RWPE2 (cell line): Measurements from ENCODE around the gene GNA14.

Source experiments
- ATAC-seq: fragments of 200-7000 bp; cut with Tn5 transposase; 3 replicates; pipeline ENCODE4 v1.9.1; 2021; ENCODE audit warnings: low read depth
- DNase-seq: peaks from one replicate; pipeline ENCODE4 v3.0.0-alpha.2; 2020; ENCODE audit warnings: low spot score
- H3K27ac ChIP-seq: fragments of 450-650 bp; 2 replicates; pipeline ENCODE4 v1.5.1; 2017; ENCODE audit warnings: mild to moderate bottlenecking; ENCODE audit not compliant: poor library complexity, severe bottlenecking
- H3K27me3 ChIP-seq: fragments of 250-450 bp; sonication (Bioruptor Pico); 2 replicates; pipeline ENCODE4 v1.5.1; 2021; ENCODE audit warnings: mild to moderate bottlenecking, moderate library complexity; ENCODE audit not compliant: insufficient read depth, poor library complexity, severe bottlenecking
- H3K36me3 ChIP-seq: fragments of 250-450 bp; sonication (Bioruptor Pico); 2 replicates; pipeline ENCODE4 v1.5.1; 2020; ENCODE audit warnings: low read depth, mild to moderate bottlenecking, moderate library complexity
- H3K4me1 ChIP-seq: fragments of 250-450 bp; sonication (Bioruptor Pico); 2 replicates; pipeline ENCODE4 v1.5.1; 2021; ENCODE audit warnings: mild to moderate bottlenecking, moderate library complexity; ENCODE audit not compliant: insufficient read depth, poor library complexity, severe bottlenecking
- H3K4me3 ChIP-seq: fragments of 250-450 bp; sonication (Bioruptor Pico); 2 replicates; pipeline ENCODE4 v1.5.1; 2021; ENCODE audit warnings: mild to moderate bottlenecking, moderate library complexity; ENCODE audit not compliant: severe bottlenecking
- H3K9me3 ChIP-seq: fragments of 250-450 bp; sonication (Bioruptor Pico); 2 replicates; pipeline ENCODE4 v1.5.1; 2021; ENCODE audit warnings: mild to moderate bottlenecking, moderate library complexity; ENCODE audit not compliant: severe bottlenecking
- TF ChIP-seq, protein P1 (sequence below): fragments of 450-650 bp; IDR thresholded peaks from one replicate; pipeline ENCODE4 v1.5.1; 2017; ENCODE audit warnings: mild to moderate bottlenecking, moderate library complexity; ENCODE audit not compliant: poor library complexity, severe bottlenecking

GNA14 gene

DNA sequence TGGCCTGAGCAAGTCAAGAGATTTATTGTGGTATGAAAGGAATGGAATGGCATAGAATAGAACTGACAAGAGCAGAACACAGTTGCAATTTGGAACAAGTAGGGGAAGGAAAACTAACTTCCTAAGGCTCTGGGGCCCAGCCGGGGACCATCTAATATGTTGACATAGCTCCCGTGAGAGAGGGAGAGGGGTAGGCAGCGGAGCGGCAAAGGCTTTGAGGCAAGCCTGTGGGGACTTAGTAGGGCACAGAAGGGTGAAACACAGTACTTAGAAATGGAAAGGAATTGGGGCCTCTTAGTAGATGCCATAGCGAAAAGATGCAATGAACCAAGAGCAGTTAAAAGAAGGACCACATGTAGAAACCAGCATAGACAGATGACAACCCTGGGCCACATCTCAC, 11.8 kb upstream of the GNA14 start:
- Histone ChIP-seq H3K4me1 (no peaks in the 10 kb centered on the region), H3K27ac (no peak overlapping the region), H3K36me3 (no peaks in the 10 kb centered on the region), H3K4me3 (no peak overlapping the region), H3K27me3 (no peaks in the 10 kb centered on the region), H3K9me3 (no peaks in the 10 kb centered on the region)
- no peak for DNase-seq
- TF ChIP-seq, protein P1, sequence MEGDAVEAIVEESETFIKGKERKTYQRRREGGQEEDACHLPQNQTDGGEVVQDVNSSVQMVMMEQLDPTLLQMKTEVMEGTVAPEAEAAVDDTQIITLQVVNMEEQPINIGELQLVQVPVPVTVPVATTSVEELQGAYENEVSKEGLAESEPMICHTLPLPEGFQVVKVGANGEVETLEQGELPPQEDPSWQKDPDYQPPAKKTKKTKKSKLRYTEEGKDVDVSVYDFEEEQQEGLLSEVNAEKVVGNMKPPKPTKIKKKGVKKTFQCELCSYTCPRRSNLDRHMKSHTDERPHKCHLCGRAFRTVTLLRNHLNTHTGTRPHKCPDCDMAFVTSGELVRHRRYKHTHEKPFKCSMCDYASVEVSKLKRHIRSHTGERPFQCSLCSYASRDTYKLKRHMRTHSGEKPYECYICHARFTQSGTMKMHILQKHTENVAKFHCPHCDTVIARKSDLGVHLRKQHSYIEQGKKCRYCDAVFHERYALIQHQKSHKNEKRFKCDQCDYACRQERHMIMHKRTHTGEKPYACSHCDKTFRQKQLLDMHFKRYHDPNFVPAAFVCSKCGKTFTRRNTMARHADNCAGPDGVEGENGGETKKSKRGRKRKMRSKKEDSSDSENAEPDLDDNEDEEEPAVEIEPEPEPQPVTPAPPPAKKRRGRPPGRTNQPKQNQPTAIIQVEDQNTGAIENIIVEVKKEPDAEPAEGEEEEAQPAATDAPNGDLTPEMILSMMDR: no peak
- no peak for ATAC-seq

DNA sequence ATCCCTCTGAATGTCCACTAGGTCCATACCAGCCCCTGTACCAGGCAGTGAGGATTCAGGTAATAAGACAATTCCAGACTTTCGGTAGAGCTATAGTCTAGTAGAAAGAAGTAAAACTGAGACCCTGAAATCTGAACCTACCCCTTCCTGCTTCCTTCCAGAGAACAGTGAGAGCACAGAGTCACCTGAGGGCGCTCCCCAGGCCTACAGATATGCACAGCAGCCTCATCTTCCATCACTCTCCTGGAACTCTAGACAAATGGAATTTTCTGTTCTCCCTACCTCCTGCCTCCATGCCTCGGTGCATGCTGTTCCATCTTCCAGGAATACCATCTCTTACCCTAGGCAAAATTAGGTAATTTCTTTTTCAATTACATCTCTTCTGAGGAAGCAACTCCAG, 3.1 kb upstream of the GNA14 start:
- TF ChIP-seq, protein P1: no peak
- no peak overlapping the region for H3K27ac ChIP-seq
- ATAC-seq (no peak), DNase-seq (no peak)
- H3K4me1 ChIP-seq: no peaks in the 10 kb centered on the region
- H3K4me3 ChIP-seq: no peak overlapping the region
- H3K36me3 ChIP-seq: no peaks in the 10 kb centered on the region
- H3K9me3 ChIP-seq: no peaks in the 10 kb centered on the region
- peaks cover 28% of the 10 kb centered on the region for H3K27me3 ChIP-seq

DNA sequence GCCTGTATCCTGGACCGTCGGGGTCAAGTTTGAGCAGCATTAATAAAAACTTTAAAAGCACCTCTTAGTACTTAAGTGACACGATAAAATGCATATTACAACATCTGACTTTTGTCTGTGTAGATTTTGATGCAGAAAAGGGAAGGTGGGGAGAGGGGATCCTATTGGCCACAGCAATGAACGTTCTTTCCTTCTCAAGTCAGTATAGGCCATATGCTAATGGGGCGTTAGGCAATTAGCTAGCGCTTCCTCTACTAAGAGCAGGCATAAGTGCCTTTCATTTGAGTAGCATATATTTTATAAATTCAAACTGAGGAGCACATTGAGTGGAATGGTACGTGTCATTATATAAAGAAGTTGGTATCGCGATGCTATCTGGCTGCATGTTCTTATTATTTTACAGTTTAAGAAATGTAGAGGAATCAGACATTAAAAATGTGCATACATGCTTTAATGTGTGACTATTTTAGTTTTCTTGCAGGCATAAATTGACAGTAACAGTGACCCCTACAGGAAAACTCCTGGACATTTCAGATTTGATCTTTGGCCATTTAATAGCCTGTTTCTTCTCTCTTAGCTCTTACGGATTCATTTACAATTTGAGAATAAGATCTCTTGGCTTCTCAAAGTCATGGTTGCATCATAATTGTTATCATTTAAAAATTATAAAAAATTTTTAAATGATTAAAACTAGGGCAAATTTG, 1.1 kb upstream of the GNA14 start:
- no peaks in the 10 kb centered on the region for H3K4me1 ChIP-seq
- no peak for ATAC-seq
- no peak for DNase-seq
- H3K27me3 ChIP-seq: peaks cover 28% of the 10 kb centered on the region
- no peaks in the 10 kb centered on the region for H3K36me3 ChIP-seq
- TF ChIP-seq, protein P1: peak; percentile 38
- H3K27ac ChIP-seq: no peak overlapping the region
- H3K4me3 ChIP-seq: no peak overlapping the region
- no peaks in the 10 kb centered on the region for H3K9me3 ChIP-seq

DNA sequence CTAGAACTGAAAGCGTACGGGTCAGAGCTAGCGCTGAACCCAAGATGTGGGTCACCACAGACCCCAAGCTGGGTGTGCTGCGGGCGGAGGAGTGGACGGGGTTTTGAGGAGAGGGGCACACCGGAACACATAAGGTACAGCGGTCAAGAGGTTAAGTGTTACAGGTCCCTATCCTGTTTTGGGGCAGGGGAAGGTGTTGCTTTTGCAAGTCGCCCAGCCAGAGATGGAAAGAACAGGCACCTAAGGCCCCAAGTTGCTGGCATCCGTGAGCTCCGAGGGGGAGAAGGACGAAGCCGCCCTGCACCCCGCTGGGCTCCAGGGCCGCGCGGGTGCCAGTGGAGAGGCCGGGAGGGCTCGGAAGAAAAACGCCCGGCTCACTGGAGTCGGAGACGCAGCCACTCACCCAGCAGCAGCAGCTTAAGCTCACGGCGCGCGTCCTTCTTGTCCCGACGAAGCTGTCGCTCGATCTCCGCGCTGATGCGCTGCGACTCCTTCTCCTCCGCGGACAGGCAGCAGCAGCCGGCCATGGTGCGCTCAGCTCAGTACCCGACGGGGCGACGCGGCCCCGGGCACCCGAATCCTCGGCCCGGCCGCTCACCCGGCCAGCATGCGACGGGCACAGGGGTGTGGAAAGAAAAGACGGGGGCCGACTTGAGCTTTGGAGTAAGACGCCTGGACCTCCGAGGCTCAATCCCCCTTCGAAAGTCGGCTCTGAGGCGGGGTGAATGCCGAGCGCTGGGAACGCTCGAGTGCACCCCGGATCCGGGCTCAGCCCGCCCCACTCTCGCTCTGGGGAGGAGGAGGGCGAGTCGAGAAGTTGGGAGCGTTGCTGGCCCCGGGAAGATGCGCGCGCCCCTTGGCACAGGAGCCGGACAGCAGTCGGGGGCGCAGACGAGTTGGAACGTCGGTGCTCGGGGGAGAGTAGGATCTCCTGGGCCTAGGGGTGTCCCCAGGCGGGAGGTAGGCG, 572 bp downstream of the GNA14 start:
- H3K27me3 ChIP-seq: peaks cover 28% of the 10 kb centered on the region
- ATAC-seq (peak; percentile 35; the same call in 2 of the 3 replicates), DNase-seq (no peak)
- no peaks in the 10 kb centered on the region for H3K36me3 ChIP-seq
- H3K9me3 ChIP-seq: no peaks in the 10 kb centered on the region
- H3K4me1 ChIP-seq: no peaks in the 10 kb centered on the region
- peak overlapping the region; percentile 20 for H3K4me3 ChIP-seq
- TF ChIP-seq, protein P1: no peak
- H3K27ac ChIP-seq: no peak overlapping the region
